SU-DHL-6 (cell line): ENCODE data around the gene GOLGA1.

Experiments
- EZH2phosphoT487 ChIP-seq: fragments of 200-600 bp; sonication (generic), shearing (Covaris generic); conservative IDR thresholded peaks from 2 replicates; pipeline ENCODE4 v1.6.1; 2018; ENCODE audit warnings: mild to moderate bottlenecking, antibody characterized with exemption, low read length, moderate library complexity, mixed read lengths
- TF ChIP-seq, protein P1 (sequence below): fragments of 200-600 bp; sonication (generic); IDR thresholded peaks from one replicate; pipeline ENCODE4 v1.5.1; 2017; ENCODE audit warnings: antibody characterized with exemption, mild to moderate bottlenecking, low read length, moderate library complexity; ENCODE audit not compliant: insufficient read depth, poor library complexity, severe bottlenecking

DNA sequence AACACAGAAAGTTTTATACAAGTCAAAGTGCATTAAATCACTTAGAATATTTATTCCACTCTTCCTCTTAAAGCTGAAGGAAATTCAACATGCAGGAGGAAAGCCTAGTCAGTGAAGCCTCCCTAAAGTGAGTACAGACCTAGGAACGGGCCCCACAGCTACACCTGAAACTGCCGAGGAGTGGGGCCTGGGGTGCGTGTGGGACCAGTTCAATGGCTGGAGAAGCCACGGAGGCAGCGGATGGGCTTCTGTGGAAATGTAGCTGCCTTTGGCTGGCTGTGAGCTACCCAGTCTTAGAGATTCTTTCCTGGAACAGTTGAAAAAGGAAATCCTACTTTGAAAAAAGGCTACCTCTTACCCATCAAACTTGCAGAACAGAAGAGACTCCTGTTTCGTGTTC is 62.4 kb downstream of the GOLGA1 start:
- TF ChIP-seq, protein P1, sequence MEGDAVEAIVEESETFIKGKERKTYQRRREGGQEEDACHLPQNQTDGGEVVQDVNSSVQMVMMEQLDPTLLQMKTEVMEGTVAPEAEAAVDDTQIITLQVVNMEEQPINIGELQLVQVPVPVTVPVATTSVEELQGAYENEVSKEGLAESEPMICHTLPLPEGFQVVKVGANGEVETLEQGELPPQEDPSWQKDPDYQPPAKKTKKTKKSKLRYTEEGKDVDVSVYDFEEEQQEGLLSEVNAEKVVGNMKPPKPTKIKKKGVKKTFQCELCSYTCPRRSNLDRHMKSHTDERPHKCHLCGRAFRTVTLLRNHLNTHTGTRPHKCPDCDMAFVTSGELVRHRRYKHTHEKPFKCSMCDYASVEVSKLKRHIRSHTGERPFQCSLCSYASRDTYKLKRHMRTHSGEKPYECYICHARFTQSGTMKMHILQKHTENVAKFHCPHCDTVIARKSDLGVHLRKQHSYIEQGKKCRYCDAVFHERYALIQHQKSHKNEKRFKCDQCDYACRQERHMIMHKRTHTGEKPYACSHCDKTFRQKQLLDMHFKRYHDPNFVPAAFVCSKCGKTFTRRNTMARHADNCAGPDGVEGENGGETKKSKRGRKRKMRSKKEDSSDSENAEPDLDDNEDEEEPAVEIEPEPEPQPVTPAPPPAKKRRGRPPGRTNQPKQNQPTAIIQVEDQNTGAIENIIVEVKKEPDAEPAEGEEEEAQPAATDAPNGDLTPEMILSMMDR, result no peak
- no peak for TF ChIP-seq EZH2phosphoT487
